Prostate gland (tissue), 2 donors: ENCODE measurements around the gene ZFP36L1. TPM values are rescaled to one million over a fixed set of nuclear protein-coding genes. Genes with fewer than 3 reads are reported as not detected.
A peak's percentile ranks its signal among the peaks of the same experiment; 100 is the strongest.

Experiments used
- DNase-seq: peaks from one replicate; pipeline ENCODE4 v3.0.0-alpha.2; 2019; ENCODE audit warnings: low spot score
- H3K27ac ChIP-seq, 2 donors: fragments of 200-600 bp; sonication (generic); 2 replicates each; pipeline ENCODE4 v1.5.1; 2017 to 2019
- H3K27me3 ChIP-seq: fragments of 200-600 bp; sonication (generic); replicated peaks from 2 replicates; pipeline ENCODE4 v1.5.1; 2019; ENCODE audit not compliant: insufficient read depth
- H3K36me3 ChIP-seq, 2 donors: fragments of 200-600 bp; sonication (generic); 1 replicate in 1 of 2; 2 replicates in 1 of 2; pipeline versions ENCODE4 v1.5.1 to v1.8.1; 2017 to 2019
- H3K4me1 ChIP-seq: fragments of 200-600 bp; sonication (generic); replicated peaks from 2 replicates; pipeline ENCODE4 v1.5.1; 2019
- H3K4me3 ChIP-seq, 2 donors: fragments of 200-600 bp; sonication (generic); 2 replicates each; pipeline ENCODE4 v1.5.1; 2017 to 2019
- H3K9me3 ChIP-seq: fragments of 200-600 bp; sonication (generic); 2 replicates; pipeline ENCODE4 v1.5.1; 2017
- CTCF ChIP-seq, 4 experiments: fragments of 200-600 bp in 2 of 4; fragments of 450-650 bp in 2 of 4; sonication (generic) in 2 of 4; IDR thresholded peaks; 1 replicate in 3 of 4; 2 replicates in 1 of 4; pipeline ENCODE4 v1.5.1; 2016 to 2019; ENCODE audit warnings: antibody characterized with exemption in 4 of 4, mild to moderate bottlenecking in 2 of 4, moderate library complexity in 2 of 4
- POLR2A ChIP-seq: fragments of 450-650 bp; IDR thresholded peaks from one replicate; pipeline ENCODE4 v1.6.1; 2016; ENCODE audit warnings: antibody characterized with exemption, mild to moderate bottlenecking
- POLR2AphosphoS5 ChIP-seq: sonication (generic); formaldehyde crosslinking; IDR thresholded peaks from one replicate; pipeline ENCODE4 v1.6.1; 2017; ENCODE audit warnings: antibody characterized with exemption
- WGBS: methylation state at CpG from one replicate; pipeline ENCODE4 v1.1.5; 2018; 5-methylcytosine and 5-hydroxymethylcytosine counted together
- intact Hi-C: fragments of 100-400 bp; cut with DNase I; formaldehyde crosslinking; loops from one replicate; pipeline ENCODE4 v1.14.2; 2022
- total RNA-seq, 2 donors: library from RNA; depleted of rRNA; stranded (reverse); fragments of >200 nt; gene quantifications; one replicate each; pipeline ENCODE4 v1.1.0, GENCODE V29; 2016

ZFP36L1 gene
- total RNA-seq, 2 donors from 2014 or later: 359 to 556 TPM

GRCh38 chr14:68762953-68763764 lies 29.7 kb downstream of the ZFP36L1 start:
- intact Hi-C loops: no loop called here
- DNase-seq: no peak
- H3K9me3 ChIP-seq: no peaks in the 10 kb centered on the region
- H3K27ac ChIP-seq: peak overlapping the region in 1 of 2 donors; percentile 10
- TF ChIP-seq CTCF (IDR thresholded peaks at IDR 0.05): no peak
- TF ChIP-seq POLR2AphosphoS5: no peak
- TF ChIP-seq POLR2A: no peak
- no peak overlapping the region for H3K4me3 ChIP-seq
- 30% methylated on average over 11 of the region's 11 CpGs for WGBS
- H3K36me3 ChIP-seq: no peaks in the 10 kb centered on the region
- no peaks in the 10 kb centered on the region for H3K4me1 ChIP-seq
- no peaks in the 10 kb centered on the region for H3K27me3 ChIP-seq

- Histone ChIP-seq H3K9me3 (no peaks in the 10 kb centered on the region), H3K27me3 (no peaks in the 10 kb centered on the region), H3K27ac (no peak overlapping the region), H3K4me1 (no peaks in the 10 kb centered on the region), H3K4me3 (no peak overlapping the region), H3K36me3 (no peaks in the 10 kb centered on the region)
- DNase-seq: no peak
- WGBS: 100% methylated on average over 1 of the region's 1 CpG
- TF ChIP-seq POLR2A: no peak
- TF ChIP-seq POLR2AphosphoS5: no peak
- no peak for TF ChIP-seq CTCF (IDR thresholded peaks at IDR 0.05)
- intact Hi-C loops: no loop called here
These were observed 31.5 kb downstream of the ZFP36L1 start for GRCh38 chr14:68761391-68761790.

GRCh38 chr14:68760761-68761160 lies 32.1 kb downstream of the ZFP36L1 start:
- DNase-seq: no peak
- no peaks in the 10 kb centered on the region for H3K36me3 ChIP-seq
- no peak overlapping the region for H3K27ac ChIP-seq
- WGBS: 88% methylated on average over 2 of the region's 2 CpGs
- H3K4me3 ChIP-seq: no peak overlapping the region
- H3K4me1 ChIP-seq: no peaks in the 10 kb centered on the region
- no peaks in the 10 kb centered on the region for H3K9me3 ChIP-seq
- no peak for TF ChIP-seq CTCF (IDR thresholded peaks at IDR 0.05)
- no peak for TF ChIP-seq POLR2AphosphoS5
- TF ChIP-seq POLR2A: no peak
- H3K27me3 ChIP-seq: no peaks in the 10 kb centered on the region
- intact Hi-C loops: no loop called here

GRCh38 chr14:68759937-68760336 lies 32.9 kb downstream of the ZFP36L1 start:
- 81% methylated on average over 5 of the region's 5 CpGs for WGBS
- Histone ChIP-seq H3K9me3 (no peaks in the 10 kb centered on the region), H3K27me3 (no peaks in the 10 kb centered on the region), H3K36me3 (no peaks in the 10 kb centered on the region), H3K27ac (no peak overlapping the region), H3K4me1 (no peaks in the 10 kb centered on the region), H3K4me3 (no peak overlapping the region)
- no peak for TF ChIP-seq POLR2A
- no peak for TF ChIP-seq POLR2AphosphoS5
- no peak for TF ChIP-seq CTCF (IDR thresholded peaks at IDR 0.05)
- DNase-seq: no peak
- intact Hi-C loops: no loop called here

GRCh38 chr14:68759017-68759560 lies 33.8 kb downstream of the ZFP36L1 start:
- TF ChIP-seq POLR2AphosphoS5: no peak
- TF ChIP-seq POLR2A: no peak
- no peak for TF ChIP-seq CTCF (IDR thresholded peaks at IDR 0.05)
- WGBS: 99% methylated on average over 8 of the region's 8 CpGs
- no peaks in the 10 kb centered on the region for H3K36me3 ChIP-seq
- DNase-seq: no peak
- no peak overlapping the region for H3K4me3 ChIP-seq
- H3K9me3 ChIP-seq: no peaks in the 10 kb centered on the region
- intact Hi-C loops: no loop called here
- no peak overlapping the region for H3K27ac ChIP-seq
- no peaks in the 10 kb centered on the region for H3K4me1 ChIP-seq
- H3K27me3 ChIP-seq: no peaks in the 10 kb centered on the region
